ENCODE results near the gene MXI1.
"Not testable (repeated sequence)": the region's sequence is repeated elsewhere in the genome, so short reads cannot be mapped to it uniquely, and the experiment has no call there.

Gene MXI1

DNA sequence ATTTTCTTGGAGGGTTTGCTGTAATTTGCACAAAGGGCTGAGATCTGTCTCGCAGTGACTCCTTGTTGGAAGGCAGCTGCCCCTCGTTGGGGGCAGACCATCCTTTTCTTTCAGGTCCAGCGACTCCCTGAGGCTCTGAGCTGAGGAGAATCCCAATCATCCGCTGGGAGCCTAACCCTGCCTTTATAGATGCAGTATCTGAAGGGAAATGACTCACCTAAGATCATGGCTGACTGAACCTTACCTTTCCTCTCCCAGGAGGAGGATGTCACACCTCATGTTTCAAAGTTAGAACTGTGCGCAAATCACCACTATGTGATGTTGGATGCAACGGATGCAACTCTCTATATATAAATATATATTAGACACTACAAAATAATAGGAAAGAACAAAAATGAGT, 36.4 kb upstream of the MXI1 start:
- DNase-seq = no peak
- no peaks in the 10 kb centered on the region for H3K36me3 Mint-ChIP-seq
- H3K4me1 Mint-ChIP-seq = peaks cover 31% of the 10 kb centered on the region
- no peaks in the 10 kb centered on the region for H3K9me3 Mint-ChIP-seq
- H3K27ac Mint-ChIP-seq = no peak overlapping the region
- H3K4me3 Mint-ChIP-seq = no peak overlapping the region
- CTCF ChIA-PET = no interaction called here
- peaks cover 91% of the 10 kb centered on the region for H3K27me3 Mint-ChIP-seq

GRCh38 chr10:110172155-110172554, 35.2 kb upstream of the MXI1 start:
- peaks cover 35% of the 10 kb centered on the region for H3K4me1 Mint-ChIP-seq
- no peaks in the 10 kb centered on the region for H3K9me3 Mint-ChIP-seq
- H3K36me3 Mint-ChIP-seq = no peaks in the 10 kb centered on the region
- H3K27me3 Mint-ChIP-seq = peaks cover 91% of the 10 kb centered on the region
- CTCF ChIA-PET = no interaction called here
- no peak overlapping the region for H3K4me3 Mint-ChIP-seq
- no peak for DNase-seq
- no peak overlapping the region for H3K27ac Mint-ChIP-seq

- H3K4me3 Mint-ChIP-seq = no peak overlapping the region
- peaks cover 90% of the 10 kb centered on the region for H3K27me3 Mint-ChIP-seq
- H3K9me3 Mint-ChIP-seq = no peaks in the 10 kb centered on the region
- no peak for DNase-seq
- H3K4me1 Mint-ChIP-seq = peaks cover 19% of the 10 kb centered on the region
- no peak overlapping the region for H3K27ac Mint-ChIP-seq
- CTCF ChIA-PET = interaction anchor here (1.3 kb wide), 1 partner anchor 34 kb away, joined by 3 read pairs; no protein-coding TSS in a partner anchor
- no peaks in the 10 kb centered on the region for H3K36me3 Mint-ChIP-seq
These were observed 33.2 kb upstream of the MXI1 start for GRCh38 chr10:110174201-110174600.

DNA sequence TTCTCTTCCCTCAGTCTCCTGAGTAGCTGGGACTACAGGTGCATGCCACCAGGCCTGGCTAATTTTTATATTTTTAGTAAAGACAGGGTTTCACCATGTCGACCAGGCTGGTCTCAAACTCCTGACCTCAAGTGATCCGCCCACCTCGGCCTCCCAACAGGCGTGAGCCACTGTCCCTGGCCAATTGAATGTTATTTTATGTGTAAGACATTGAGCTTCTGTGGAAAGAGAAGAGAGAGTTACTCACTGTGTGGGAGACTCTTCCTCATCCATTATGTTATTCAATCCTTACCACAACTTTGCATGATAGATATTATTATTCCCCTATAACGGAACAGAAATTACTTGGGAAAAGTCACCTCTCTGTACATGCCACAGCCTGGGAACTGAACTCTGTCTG, 32.6 kb upstream of the MXI1 start:
- CTCF ChIA-PET = interaction anchor here (1.3 kb wide), 1 partner anchor 34 kb away, joined by 3 read pairs; no protein-coding TSS in a partner anchor
- Mint-ChIP-seq H3K27ac (no peak overlapping the region), H3K36me3 (no peaks in the 10 kb centered on the region), H3K4me3 (no peak overlapping the region), H3K4me1 (peaks cover 13% of the 10 kb centered on the region), H3K9me3 (no peaks in the 10 kb centered on the region), H3K27me3 (peaks cover 90% of the 10 kb centered on the region)
- no peak for DNase-seq

DNA sequence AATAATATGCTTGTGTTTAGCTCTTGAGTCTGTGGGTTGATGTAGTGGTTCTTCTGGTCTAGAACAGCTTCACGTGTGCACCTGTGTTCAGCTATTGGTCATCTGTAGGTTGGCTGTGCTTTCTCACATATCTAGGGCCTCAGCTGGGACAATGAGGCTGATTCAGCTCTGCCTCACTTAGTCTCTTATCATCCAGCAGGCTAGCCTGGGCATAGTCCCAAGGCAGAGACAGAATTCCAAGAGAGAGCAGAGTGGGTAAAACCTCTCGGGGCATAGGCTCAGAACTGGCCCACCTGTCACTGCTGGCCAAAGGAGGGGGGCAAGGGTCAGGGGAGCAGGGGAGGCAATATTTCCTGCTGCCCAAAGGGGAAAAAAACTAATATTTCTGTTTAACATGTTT, 32.0 kb upstream of the MXI1 start:
- H3K9me3 Mint-ChIP-seq = no peaks in the 10 kb centered on the region
- no peak for DNase-seq
- no peak overlapping the region for H3K27ac Mint-ChIP-seq
- CTCF ChIA-PET = no interaction called here
- peaks cover 84% of the 10 kb centered on the region for H3K27me3 Mint-ChIP-seq
- no peak overlapping the region for H3K4me3 Mint-ChIP-seq
- H3K4me1 Mint-ChIP-seq = peaks cover 10% of the 10 kb centered on the region
- H3K36me3 Mint-ChIP-seq = no peaks in the 10 kb centered on the region

DNA sequence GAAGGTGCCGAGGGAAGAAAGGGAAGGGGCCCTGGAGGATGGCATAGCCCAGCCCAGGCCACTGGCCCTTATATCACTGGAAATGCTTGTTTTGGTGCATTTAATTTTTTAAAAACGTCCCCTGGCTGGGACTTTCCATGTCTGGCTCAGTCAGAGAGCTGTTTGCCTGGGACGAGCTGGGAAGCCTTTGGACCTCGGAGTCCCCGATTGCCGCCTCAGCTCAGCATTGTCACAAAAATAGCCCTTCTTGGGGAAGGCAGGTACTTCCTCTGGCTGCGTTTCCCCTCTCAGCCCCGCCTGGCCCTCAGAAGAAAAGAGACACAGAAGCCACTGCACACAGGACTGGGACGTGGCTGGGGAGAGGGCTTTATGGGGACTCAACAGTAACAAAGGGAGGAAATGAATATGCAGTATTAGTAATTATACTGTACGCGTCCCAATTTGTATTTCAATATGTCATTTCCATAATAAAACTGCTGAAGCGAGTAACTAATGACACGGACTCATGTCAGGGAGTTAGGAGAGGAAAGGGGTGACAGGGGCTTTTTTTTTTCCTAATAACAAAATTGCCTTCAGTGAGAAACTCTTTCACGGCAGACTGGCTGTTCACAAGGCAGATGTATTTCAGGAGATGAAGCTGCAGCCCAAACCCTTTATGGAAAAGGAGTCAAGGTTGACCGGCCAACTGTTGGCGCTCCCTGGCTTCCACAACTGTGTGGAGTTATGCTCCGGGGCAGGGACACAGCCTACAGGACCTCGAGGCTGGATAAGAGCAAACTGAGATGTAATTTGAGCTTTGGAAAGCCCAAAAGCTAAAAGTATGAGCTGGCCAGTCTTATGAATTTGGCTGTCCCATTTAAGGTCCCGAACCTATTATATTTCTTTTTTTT, 31.0 kb upstream of the MXI1 start:
- Mint-ChIP-seq H3K36me3 (no peaks in the 10 kb centered on the region), H3K4me1 (peaks cover 4% of the 10 kb centered on the region), H3K27me3 (peaks cover 76% of the 10 kb centered on the region), H3K27ac (no peak overlapping the region), H3K4me3 (no peak overlapping the region), H3K9me3 (no peaks in the 10 kb centered on the region)
- DNase-seq = no peak
- CTCF ChIA-PET = interaction anchor here (0.7 kb wide), 1 partner anchor 35 kb away, joined by 3 read pairs; no protein-coding TSS in a partner anchor

- peaks cover 4% of the 10 kb centered on the region for H3K4me1 Mint-ChIP-seq
- H3K36me3 Mint-ChIP-seq = no peaks in the 10 kb centered on the region
- H3K27ac Mint-ChIP-seq = no peak overlapping the region
- no peaks in the 10 kb centered on the region for H3K9me3 Mint-ChIP-seq
- CTCF ChIA-PET = interaction anchor here (0.6 to 0.7 kb wide), 2 partner anchors 436 to 688 kb away, joined by 3 read pairs; no protein-coding TSS in a partner anchor
- no peak for DNase-seq
- H3K27me3 Mint-ChIP-seq = peaks cover 71% of the 10 kb centered on the region
- no peak overlapping the region for H3K4me3 Mint-ChIP-seq
These were observed 28.2 kb upstream of the MXI1 start for GRCh38 chr10:110179220-110179619.

DNA sequence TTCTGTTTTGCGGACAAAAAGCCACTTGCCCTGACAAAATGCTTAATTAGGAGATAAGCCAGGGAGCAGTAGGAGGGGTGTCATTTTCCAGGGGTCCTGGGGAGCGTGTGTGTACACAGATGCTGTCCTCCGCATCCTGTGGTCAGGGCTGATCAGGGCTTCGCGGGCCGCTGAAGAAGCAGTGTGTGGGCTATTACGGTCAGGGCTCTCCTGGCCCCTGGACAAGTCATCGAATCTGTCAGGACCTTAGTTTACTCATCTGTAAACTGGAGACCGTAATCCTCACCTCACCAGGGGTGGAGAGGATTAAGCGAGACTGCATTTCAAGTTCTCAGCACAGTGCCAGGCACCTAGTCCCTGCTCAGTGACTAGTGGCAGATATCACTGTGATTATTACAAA, 26.0 kb upstream of the MXI1 start:
- no peak overlapping the region for H3K4me3 Mint-ChIP-seq
- no peaks in the 10 kb centered on the region for H3K9me3 Mint-ChIP-seq
- H3K27ac Mint-ChIP-seq = no peak overlapping the region
- no peaks in the 10 kb centered on the region for H3K36me3 Mint-ChIP-seq
- no peak for DNase-seq
- peaks cover 62% of the 10 kb centered on the region for H3K27me3 Mint-ChIP-seq
- peaks cover under 1% of the 10 kb centered on the region for H3K4me1 Mint-ChIP-seq
- CTCF ChIA-PET = no interaction called here

- H3K4me3 Mint-ChIP-seq = no peak overlapping the region
- CTCF ChIA-PET = no interaction called here
- no peak overlapping the region for H3K27ac Mint-ChIP-seq
- H3K4me1 Mint-ChIP-seq = no peaks in the 10 kb centered on the region
- no peaks in the 10 kb centered on the region for H3K9me3 Mint-ChIP-seq
- H3K36me3 Mint-ChIP-seq = no peaks in the 10 kb centered on the region
- DNase-seq = no peak
- H3K27me3 Mint-ChIP-seq = peaks cover 57% of the 10 kb centered on the region
These were observed 25.5 kb upstream of the MXI1 start for GRCh38 chr10:110181911-110182310.

- peaks cover 41% of the 10 kb centered on the region for H3K27me3 Mint-ChIP-seq
- H3K4me3 Mint-ChIP-seq = no peak overlapping the region
- DNase-seq = no peak
- peaks cover 2% of the 10 kb centered on the region for H3K4me1 Mint-ChIP-seq
- CTCF ChIA-PET = interaction anchor here (1.0 to 1.7 kb wide), 2 partner anchors 22 to 300 kb away, joined by 3 to 6 read pairs; no protein-coding TSS in a partner anchor
- H3K27ac Mint-ChIP-seq = no peak overlapping the region
- no peaks in the 10 kb centered on the region for H3K9me3 Mint-ChIP-seq
- H3K36me3 Mint-ChIP-seq = no peaks in the 10 kb centered on the region
These were observed 23.0 kb upstream of the MXI1 start for GRCh38 chr10:110184398-110184797.

- H3K4me3 Mint-ChIP-seq, H3K9me3 Mint-ChIP-seq, H3K36me3 Mint-ChIP-seq, H3K4me1 Mint-ChIP-seq, H3K27ac Mint-ChIP-seq, DNase-seq: not testable (repeated sequence)
- peaks cover 41% of the 10 kb centered on the region for H3K27me3 Mint-ChIP-seq
- CTCF ChIA-PET = interaction anchor here (1.0 to 1.7 kb wide), 2 partner anchors 21 to 302 kb away, joined by 3 to 6 read pairs; no protein-coding TSS in a partner anchor
These were observed 21.7 kb upstream of the MXI1 start for GRCh38 chr10:110185646-110186182.

DNA sequence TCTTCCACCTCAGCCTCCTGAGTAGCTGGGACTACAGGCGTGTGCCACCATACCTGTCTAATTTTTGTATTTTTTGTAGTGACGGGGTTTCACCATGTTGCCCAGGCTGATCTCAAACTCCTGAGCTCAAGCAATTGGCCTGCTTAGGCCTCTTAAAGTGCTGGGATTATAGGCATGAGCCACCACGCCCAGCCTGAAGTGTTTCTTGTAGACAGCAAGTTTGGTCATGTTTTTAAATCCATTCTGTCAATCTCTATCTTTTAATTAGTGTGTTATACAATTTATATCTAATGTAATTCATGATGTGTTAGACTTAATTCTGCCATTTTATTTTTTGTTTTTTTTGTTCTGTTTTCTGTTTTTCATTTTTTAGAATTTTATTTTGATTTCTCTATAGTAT, 17.2 kb upstream of the MXI1 start:
- H3K36me3 Mint-ChIP-seq = no peaks in the 10 kb centered on the region
- CTCF ChIA-PET = interaction anchor here (2.2 kb wide), 1 partner anchor 212 kb away, joined by 6 read pairs; no protein-coding TSS in a partner anchor
- H3K9me3 Mint-ChIP-seq = no peaks in the 10 kb centered on the region
- peaks cover 50% of the 10 kb centered on the region for H3K27me3 Mint-ChIP-seq
- no peak for DNase-seq
- H3K4me1 Mint-ChIP-seq = peaks cover 7% of the 10 kb centered on the region
- no peak overlapping the region for H3K4me3 Mint-ChIP-seq
- no peak overlapping the region for H3K27ac Mint-ChIP-seq

GRCh38 chr10:110192552-110192951, 14.9 kb upstream of the MXI1 start:
- Mint-ChIP-seq H3K27me3 (peaks cover 66% of the 10 kb centered on the region), H3K4me1 (peaks cover 7% of the 10 kb centered on the region), H3K36me3 (no peaks in the 10 kb centered on the region), H3K4me3 (no peak overlapping the region), H3K9me3 (no peaks in the 10 kb centered on the region), H3K27ac (no peak overlapping the region)
- CTCF ChIA-PET = no interaction called here
- DNase-seq = no peak

DNA sequence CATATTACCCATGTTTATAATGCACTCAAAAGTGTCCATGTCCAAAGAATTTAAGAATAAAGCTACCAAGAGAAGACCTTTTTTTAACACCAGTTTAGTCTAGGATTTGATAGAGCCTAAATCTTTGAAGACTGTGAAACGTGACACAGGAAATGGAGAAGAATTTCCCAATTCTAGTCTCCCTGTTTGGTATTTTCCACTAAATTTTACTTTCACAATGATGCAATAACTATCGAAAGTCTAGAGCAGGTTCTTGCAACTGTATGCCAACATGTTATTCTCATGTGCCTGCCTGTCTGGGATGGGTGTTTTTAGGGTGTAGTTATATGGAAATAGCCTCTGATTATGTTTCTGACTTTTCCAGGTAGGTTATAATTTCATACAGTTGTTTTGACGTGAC, 6.9 kb upstream of the MXI1 start:
- Mint-ChIP-seq H3K36me3 (no peaks in the 10 kb centered on the region), H3K27me3 (peaks cover 60% of the 10 kb centered on the region), H3K9me3 (no peaks in the 10 kb centered on the region), H3K4me1 (peaks cover 8% of the 10 kb centered on the region), H3K27ac (no peak overlapping the region), H3K4me3 (no peak overlapping the region)
- CTCF ChIA-PET = interaction anchor here (2.0 kb wide), 1 partner anchor 79 kb away, joined by 5 read pairs; no protein-coding TSS in a partner anchor
- DNase-seq = no peak

DNA sequence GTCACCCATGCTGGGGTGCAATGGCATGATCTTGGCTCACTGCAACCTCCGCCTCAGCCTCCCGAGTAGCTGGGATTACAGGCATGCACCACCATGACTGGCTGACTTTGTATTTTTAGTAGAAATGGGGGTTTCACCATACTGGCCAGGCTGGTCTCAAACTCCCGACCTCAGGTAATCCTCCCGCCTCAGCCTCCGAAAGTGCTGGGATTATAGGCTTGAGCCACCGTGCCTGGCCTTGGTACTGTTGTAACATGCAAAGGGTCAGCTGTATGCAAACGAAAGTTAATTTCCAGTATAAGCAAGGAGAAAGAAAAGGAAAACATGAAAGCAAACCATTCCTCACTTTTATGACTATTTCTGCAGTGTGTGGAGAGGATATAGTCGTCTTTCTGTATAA, 6.4 kb upstream of the MXI1 start:
- Mint-ChIP-seq H3K4me1 (peaks cover 10% of the 10 kb centered on the region), H3K27me3 (peaks cover 60% of the 10 kb centered on the region)
- H3K27ac Mint-ChIP-seq, H3K36me3 Mint-ChIP-seq, DNase-seq, H3K4me3 Mint-ChIP-seq, H3K9me3 Mint-ChIP-seq: not testable (repeated sequence)
- CTCF ChIA-PET = interaction anchor here (2.0 kb wide), 1 partner anchor 78 kb away, joined by 5 read pairs; no protein-coding TSS in a partner anchor
